Left lobe of liver (tissue), 2 donors: ENCODE results near the gene HERC3. TPM values are rescaled to one million over a fixed set of nuclear protein-coding genes. Genes with fewer than 3 reads are reported as not detected.
"Not testable (repeated sequence)": the region's sequence is repeated elsewhere in the genome, so short reads cannot be mapped to it uniquely, and the experiment has no call there.

ENCODE experiments used
- ATAC-seq: fragments of 200-7000 bp; cut with Tn5 transposase; one replicate; pipeline ENCODE4 v1.9.1; 2020; ENCODE audit warnings: mild to moderate bottlenecking, moderate library complexity
- DNase-seq: peaks from one replicate; pipeline ENCODE4 v3.0.0-alpha.2; 2020; ENCODE audit warnings: low spot score
- total RNA-seq: library from RNA; stranded (reverse); gene quantifications from one replicate; pipeline ENCODE4 v1.2.1, GENCODE V29; 2021
- donor health status: DM: no; HTN: no; CAD: no; lungs with moderate emphysema.
- donor health status: DM: no; HTN: yes; CAD: no.

The HERC3 gene
- total RNA-seq, 1 donor from 2014 or later: 12.3 TPM

DNA sequence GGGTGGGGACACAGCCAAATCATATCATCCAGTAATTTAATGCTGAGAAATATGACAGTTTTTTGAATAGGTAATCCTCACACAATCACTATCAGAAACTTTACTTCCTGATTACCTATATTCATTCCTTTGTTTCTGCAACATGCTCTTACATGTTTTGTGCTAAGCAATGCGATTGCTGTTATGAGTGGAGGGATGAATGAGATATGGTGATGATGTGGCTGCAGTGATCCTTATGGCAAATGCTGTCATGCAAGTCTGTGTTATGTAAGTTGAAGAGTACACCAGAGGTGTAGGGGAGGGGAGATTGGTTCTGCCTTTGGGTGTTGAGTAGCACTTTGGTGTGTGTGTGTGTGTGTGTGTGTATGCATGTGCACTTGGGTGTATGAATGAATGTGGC lies 14.6 kb downstream of the HERC3 start:
- no peak for ATAC-seq
- no peak for DNase-seq

DNA sequence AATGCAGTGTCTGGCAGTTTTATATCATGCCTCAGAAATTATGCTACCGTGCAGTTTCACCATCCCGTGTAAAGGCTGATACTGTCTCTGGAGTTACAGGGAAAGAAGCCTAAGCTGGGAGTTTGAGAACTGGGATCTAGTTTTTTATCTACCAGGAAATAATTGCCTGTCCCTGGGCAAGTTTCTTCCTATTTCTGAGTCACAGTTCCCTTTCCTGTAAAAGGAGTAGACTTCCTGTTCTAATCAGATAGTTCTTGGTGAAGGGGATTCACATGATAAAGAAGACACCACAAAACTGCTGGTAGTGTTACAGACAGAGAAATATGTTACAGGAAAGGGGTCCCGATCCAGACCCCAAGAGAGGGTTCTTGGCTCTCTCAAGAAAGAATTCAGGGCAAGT lies 17.1 kb downstream of the HERC3 start:
- ATAC-seq (peak; percentile 12), DNase-seq (no peak)

DNA sequence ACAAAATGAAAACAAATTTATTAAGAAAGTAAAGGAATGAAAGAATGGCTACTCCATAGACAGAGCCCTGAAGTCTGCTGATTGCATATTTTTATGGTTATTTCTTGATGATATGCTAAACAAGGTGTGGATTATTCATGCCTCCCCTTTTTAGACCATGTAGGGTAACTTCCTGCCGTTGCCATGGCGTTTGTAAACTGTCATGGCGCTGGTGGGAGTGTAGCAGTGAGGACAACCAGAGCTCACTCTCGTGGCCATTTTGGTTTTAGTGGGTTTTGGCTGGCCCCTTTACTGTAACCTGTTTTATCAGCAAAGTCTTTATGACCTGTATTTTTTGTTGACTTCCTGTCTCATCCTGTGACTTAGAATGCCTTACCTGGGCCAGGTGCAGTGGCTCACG lies 17.5 kb downstream of the HERC3 start:
- not testable (repeated sequence) for ATAC-seq, DNase-seq

DNA sequence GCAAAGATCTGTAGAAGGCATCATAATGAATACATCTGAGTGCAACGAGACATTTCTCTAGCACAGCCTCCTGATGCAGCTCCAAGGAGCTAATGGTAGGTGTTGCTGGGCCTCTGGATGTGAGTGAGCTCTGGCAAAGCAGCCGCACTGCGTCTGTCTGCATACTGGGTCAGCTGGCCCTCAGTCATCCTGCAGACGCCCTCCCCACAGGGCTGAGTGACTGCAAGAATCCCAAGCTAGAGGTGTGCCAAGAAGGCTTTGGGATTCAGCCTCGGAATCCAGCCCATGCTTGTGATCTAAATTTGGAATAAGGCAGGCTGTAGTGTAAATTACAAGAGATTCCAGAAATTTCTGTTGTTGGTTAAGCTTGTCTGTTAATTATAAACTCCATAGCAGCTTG lies 18.5 kb downstream of the HERC3 start:
- no peak for DNase-seq

DNA sequence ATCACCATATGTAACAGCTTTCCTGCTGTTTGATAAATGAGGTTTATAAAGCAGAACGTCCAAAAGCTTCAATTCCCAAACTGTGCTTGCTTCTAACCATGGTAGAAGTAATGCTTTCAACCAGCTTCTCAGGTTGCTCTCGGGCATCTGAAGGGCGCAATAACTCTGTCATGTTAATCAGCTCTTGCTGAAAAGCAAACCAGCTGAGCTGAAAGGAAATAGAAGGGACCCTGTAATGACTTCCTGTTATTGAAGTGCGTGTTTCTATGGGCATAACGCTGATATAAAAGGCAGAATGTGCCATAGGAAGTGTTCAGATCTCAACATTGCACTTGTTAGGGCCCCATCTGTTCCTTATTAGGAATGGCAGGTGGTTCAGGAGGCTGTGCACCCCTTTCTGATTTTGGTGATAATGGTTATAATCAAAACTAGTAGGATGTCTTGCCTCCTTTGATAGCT lies 21.2 kb downstream of the HERC3 start:
- peak; percentile 14 for ATAC-seq
- no peak for DNase-seq

More for the DNA sequence above, 18.5 kb downstream of the HERC3 start:
- peak; percentile 46 for ATAC-seq

DNA sequence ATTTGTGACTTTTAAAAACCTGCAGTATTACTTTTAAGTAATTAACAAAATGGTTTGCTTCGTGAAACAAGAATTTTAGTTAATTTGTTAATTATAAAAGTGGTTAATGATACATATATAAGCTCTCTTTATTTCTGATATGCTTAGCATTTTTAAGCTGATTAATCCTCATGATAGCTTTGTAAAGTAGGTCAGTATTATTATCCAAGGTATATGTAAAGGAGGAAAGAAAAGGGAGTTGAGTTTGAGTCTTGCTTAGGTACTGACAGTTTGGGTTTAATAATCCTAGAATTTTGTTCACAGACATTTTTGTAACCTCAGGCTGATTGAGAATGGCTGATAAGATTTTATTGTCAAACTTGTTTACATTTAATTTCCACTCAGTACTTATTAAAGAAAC lies 21.8 kb downstream of the HERC3 start:
- ATAC-seq: no peak
- DNase-seq: no peak

DNA sequence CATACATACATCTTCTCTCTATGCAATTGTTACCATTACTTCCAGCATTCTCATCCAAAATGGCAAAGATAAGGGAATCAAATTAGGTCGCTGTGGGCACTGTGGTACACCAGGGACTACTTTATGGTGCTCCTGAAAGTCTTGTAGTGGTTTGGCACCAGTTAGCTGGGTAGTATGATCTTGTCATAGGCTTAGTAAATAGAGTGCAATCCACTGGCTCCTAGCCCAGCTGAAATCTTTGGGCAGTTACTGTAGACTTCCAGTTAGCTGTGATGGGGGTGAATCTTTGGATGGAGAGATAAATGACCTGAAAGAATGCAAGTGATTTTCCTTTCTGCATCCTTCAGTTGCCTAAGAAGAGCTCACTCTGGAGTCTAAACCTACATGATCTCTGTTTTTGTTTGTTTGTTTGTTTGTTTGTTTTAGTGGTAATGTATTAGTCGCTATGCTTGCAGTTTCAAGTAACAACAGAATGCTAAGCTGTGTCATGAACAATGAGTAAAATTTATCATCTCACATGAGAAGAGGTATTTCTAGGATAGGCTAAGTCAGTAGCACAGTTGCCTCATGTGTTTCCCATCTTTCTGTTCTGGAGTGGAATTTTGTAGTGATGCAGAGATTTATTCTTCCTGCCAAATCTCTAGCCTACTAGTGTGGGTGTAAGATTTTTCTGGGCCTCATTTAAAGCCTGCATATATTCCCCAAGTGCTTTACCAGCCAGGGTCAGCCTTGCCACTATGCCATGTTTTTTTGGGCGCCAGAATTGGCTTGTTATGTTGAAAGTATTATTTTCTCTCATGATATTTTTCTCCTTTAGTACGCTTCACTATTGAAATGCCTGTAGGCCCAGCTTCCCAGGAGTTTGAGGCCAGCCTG lies 24.2 kb downstream of the HERC3 start:
- DNase-seq (no peak), ATAC-seq (peak; percentile 93)

DNA sequence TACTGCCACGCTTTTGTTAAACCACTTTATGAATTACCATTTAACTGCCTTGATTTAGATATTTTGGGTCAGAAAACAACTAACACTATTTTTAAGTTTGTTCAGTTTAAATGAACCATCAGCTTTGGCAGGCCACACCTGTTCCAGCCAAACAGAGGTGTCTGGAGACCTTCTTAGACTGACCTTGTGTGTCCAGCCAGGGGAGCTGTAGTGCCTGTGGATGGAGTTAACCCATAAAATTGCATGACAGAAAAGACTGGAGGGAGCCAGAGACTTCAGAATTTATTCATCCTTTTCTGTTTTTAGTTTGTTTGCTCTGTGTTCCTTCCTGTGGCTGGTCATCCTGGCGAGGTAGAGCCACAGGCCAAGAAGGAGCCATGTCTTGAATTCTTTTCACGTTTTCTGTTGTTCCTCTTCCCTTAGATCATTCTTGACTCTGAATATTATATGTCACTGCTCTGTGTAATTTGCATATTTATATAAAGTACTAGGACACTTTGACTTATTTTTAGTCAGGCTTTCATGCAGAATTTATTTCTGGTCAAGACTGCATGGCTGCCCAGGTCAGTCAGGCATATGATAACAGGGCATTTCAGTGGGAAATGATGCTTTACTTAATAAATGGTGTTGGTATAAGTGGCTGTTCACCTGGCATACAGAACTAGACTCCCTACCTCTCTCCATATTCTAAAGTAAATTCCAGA lies 26.7 kb downstream of the HERC3 start:
- ATAC-seq (no peak), DNase-seq (no peak)

DNA sequence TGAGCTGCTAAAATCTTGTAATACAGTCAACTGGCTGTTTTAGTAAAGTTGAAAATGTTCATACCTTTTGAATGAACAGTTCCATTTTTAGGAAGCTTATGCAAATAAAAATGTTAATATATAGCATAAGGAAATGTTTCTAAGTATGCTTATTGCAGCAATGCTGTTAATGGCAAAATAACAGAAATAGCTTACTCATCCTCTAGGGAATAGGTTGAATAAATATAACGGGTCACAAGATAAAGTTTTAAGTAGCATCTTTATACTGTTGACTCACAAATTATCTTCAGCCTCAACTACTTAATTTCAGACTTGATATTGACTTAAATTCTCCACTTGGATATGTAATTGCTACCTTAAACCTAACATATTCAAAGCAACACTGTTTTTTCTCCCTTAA lies 27.7 kb downstream of the HERC3 start:
- no peak for DNase-seq
- no peak for ATAC-seq

DNA sequence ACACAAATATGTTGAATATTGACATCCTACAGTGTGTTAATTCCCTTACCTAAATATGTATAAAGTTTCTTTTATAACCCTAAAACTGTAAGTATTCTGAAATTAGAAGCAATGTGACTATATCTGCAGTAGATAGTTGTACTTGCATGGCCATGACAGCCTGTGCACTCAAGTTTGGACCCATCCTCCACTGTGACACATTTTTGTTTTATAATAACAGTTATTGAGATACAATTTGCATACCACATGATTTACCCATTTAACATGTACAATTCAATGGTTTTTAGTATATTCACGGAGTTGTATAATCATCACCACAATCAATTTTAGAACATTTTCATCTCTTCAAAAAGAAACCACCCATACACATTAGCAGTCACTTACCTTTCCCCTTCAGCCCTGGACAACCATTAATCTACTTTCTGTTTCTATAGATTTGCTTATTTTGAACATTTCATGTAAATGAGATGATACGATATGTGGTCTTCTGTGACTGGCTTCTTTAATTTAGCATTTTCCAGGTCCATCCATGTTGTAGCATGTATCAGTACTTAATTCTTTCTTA lies 29.6 kb downstream of the HERC3 start:
- DNase-seq (no peak), ATAC-seq (no peak)

DNA sequence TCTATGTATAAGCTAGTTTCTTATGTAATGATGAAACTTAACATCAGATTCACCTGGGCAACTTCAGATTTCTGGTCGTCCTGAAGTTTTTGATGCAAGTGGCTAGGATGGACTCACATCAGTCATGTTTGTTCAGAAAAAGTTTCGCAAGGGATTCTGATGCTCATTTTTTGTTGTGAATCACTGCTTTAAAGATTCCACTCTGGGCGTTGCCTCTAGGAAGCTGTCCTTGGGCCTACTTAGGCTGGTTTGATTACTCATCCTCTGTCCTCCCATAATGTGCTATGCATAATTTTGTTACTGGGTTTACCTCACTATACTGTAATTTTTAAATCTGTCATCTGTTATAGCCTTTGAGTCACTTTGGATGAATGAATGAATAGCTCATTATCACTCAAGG lies 30.8 kb downstream of the HERC3 start:
- ATAC-seq (no peak), DNase-seq (no peak)

DNA sequence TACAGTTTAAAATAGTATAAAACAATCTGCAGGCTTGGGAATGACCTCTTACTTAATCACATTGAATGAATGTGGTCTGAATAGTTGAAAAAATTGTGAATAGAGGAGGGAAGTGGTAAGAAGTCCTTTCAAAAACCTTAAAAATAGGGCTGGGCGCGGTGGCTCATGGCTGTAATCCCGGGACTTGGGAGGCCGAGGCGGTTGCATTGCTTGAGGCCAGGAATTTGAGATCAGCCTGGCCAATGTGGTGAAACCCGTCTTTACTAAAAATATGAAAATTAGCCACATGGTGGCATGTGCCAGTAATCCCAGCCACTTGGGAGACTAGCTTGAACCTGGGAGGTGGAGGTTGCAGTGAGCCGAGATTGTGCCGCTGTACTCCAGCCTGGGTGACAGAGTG lies 36.5 kb downstream of the HERC3 start:
- ATAC-seq: no peak

DNA sequence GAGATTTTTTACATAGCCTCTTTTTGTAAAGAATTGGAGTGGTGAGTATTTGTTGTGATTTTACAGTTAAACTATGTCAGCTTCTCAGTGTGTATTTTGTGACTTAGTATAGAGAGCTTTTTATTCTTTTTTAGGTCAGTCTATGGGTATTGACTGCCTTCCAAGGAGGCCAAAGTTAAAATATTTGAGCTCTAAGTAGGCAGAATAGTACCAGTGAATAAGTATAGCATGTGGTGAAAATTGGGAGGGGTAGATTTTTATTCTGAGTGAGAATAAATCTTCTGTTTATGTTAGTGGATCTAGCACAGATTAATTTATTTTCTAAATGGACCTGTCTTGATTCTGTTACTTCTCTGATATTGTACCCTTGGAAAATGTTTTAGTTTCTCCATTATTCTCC lies 37.5 kb downstream of the HERC3 start:
- no peak for ATAC-seq
- DNase-seq: no peak

More for the DNA sequence above, 36.5 kb downstream of the HERC3 start:
- DNase-seq: no peak

DNA sequence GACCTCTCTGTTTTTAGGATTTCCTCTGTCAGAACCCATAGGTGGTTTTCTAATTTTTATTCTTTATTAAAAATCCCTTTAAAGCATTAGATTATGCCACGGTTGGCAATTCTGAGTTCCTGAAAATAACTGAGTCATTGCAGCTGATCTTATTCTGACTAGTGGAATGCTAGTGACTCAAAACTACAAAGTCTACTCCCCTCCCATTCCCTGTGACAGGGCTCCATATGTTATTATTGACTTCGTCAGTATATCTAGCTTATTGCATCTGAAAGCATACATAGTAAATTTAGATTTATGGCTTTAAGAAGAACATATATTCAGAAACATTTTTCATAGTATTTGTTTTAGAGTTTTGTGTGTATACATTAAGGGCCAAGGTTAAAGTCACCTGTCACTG lies 38.5 kb downstream of the HERC3 start:
- ATAC-seq: no peak
- no peak for DNase-seq

DNA sequence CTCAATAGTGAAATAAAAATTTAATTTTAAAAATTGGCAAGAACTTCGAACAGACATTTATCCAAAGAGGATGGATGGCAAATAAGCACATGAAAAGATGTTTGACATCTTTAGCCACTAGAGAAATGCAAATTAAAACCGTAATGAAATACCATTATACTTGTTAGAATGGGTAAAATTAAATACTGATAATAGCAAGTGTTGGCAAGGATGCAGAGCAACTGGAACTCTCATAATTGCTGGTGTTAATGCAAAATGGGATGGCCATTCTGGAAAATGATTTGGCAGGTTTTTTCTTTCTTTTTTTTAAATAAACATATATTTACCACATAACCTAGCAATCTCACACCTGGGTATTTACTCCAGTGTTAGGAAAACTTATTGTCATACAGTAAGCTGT lies 51.7 kb downstream of the HERC3 start:
- no peak for ATAC-seq
- no peak for DNase-seq

DNA sequence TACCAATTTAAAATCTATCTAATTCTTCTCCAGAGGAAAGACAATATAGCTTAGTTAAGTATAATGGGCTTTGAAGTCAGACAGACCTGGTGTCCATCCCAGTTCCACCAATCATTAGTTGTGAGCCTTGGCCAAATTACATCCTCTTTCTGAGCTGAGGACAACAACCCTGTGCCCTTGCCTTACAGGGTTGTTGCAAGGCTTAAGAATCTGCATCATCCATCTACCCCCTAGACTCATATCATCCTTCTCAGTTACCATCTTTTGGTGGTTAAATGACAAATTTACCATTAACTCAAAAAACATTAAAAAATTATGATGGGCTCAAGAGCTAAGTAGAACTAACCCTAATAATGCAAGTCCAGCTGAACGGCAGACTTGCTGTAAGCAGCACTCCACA lies 53.7 kb downstream of the HERC3 start:
- ATAC-seq (no peak), DNase-seq (no peak)

DNA sequence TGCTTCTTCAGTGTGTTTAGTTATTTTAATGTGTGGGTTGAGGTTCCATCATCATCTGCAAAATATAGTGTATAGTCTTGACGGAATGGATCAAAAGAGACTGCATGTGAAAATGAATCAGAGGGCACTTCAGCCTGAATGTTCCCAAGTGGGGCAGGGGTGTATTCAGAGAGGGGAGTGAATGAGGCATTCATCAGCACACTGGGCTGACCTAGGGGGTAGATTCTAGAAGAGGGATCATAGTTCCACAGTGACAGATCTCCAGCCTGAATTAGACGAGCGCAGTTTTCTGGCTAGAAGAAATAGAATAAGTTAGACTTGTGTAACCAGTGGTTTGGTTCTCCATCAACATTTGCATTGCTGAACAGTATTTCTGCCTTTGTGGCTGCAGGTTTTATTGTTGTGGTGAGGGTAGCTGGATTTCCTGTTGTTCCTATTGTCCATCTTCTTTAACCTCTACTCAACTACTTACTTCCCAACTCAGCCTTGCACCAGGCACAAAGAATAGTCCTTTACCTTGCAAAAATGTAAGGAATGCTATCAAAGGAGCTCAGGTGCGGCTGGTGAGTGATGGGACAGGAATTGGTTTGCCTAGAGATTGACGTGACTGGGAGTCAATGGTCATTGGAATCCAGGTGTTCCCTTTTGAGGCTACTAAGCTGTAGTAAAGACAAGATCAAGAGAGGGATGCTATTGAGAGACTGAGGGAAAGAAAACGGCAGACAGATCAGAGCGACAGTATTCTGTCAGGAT lies 54.4 kb downstream of the HERC3 start:
- no peak for DNase-seq
- no peak for ATAC-seq

DNA sequence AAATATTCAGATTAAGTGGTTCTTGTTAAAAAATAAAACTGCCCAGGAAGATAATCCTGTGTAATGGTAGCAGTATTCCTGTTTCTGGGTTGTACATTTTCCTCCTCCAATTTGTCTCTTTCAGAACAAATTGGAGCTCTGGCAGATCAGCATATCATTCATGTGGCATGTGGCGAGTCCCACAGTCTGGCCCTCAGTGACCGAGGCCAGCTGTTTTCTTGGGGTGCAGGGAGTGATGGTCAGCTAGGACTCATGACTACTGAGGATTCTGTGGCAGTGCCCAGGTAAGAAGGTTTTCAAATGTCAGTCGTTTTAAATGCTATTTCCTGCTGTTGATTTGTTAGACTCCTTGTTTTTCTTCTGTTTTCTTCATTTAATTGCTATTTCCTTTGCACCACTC lies 57.4 kb downstream of the HERC3 start:
- DNase-seq (no peak), ATAC-seq (no peak)

DNA sequence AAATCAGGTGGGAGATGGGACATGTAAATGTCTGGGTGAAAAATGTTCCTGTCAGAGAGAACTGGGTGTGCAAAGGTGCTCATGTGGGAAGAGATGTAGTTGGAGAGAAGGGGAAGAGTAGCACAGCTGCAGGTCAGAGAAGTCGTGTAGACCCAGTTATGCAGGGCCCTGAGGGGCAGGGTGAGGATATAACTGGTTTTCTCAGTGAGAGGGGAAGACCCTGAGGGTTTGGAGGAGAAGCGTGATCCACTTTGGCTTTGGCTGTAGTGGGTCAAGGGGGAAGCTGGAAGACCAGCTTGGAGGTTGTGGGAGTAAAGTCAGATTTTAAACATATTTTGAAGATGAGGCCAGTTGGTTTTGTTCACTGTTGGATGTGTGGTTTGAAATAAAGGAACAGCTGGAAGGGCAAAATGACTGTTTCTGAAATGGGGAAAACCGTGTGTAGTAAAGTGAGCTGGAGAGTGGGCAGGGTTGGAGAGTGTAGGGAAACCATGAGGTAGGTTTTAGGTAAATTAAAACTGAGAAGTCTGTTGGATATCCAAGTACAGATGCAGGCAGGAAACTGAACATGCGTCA lies 61.2 kb downstream of the HERC3 start:
- ATAC-seq (no peak), DNase-seq (no peak)

DNA sequence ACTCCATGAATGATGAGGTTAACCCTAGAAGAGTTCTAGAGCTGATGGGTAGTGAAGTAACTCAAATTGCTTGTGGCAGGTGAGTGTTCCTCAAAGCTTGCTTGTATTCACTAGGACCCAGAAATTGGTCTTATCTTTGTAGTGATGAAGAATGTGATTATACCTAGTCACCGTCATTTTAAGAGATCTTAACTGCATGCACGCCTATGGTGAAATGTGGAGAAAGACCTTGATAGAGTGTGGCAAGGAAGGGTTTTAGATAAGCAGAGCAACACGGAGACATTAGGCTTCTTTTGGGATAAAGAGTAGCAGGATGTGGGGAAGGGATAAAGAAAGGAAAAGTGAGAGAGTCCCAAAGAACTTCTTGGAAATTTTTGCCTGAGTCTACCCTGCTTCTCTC lies 62.9 kb downstream of the HERC3 start:
- ATAC-seq (no peak), DNase-seq (no peak)
